ENCODE measurements around the gene ARRB2.

- TF ChIP-seq POLR2A (IDR thresholded peaks at IDR 0.05; ENCODE audit: low read length) (no peak), MAX (IDR thresholded peaks at IDR 0.05) (no peak), EP300 (IDR thresholded peaks at IDR 0.05) (no peak), CTCF (IDR thresholded peaks at IDR 0.05) (no peak), NFE2L2 (conservative IDR thresholded peaks at IDR 0.05; ENCODE audit: low read length) (no peak), PBX3 (IDR thresholded peaks at IDR 0.05) (no peak), CEBPB (IDR thresholded peaks at IDR 0.05) (peak; percentile 14 to 50; a peak in 1 of 4 replicates), PHF8 (IDR thresholded peaks at IDR 0.05; ENCODE audit: borderline replicate concordance, low read depth) (no peak), HMGXB4 (CRISPR knock-in tag; IDR thresholded peaks at IDR 0.05; ENCODE audit: borderline replicate concordance) (no peak), REST (IDR thresholded peaks at IDR 0.05) (no peak)
These were observed 41.5 kb downstream of the ARRB2 start for GRCh38 chr17:4751932-4752331.
